K562 (cell line): ENCODE results near the gene IDS. TPM values are rescaled to one million over a fixed set of nuclear protein-coding genes. Genes with fewer than 3 reads are reported as not detected.
"Not testable (repeated sequence)": the region's sequence is repeated elsewhere in the genome, so short reads cannot be mapped to it uniquely, and the experiment has no call there.

Experiments
- ATAC-seq: fragments of 200-7000 bp; cut with Tn5 transposase; 3 replicates; pipeline ENCODE4 v1.9.1; 2020; ENCODE audit warnings: moderate library complexity
- BruUV-seq: library from RNA; stranded (reverse); fragments of 400-500 nt; replicated peaks from 2 replicates; lab custom pipeline; 2021; lab: Mats Ljungman, UMichigan
- CTCF ChIA-PET: fragments of 300-600 bp; formaldehyde crosslinking; extraction: SDS; loops from one replicate; lab custom pipeline; 2021; ENCODE audit warnings: low intra/inter-chr PET ratio; lab: Yijun Ruan, JAX
- POLR2A ChIA-PET: fragments of 300-600, 350-650 bp; sonication (Branson Sonifier 250); formaldehyde crosslinking; extraction: SDS; loops from one replicate; lab custom pipeline; 2021; ENCODE audit warnings: antibody characterized with exemption, inconsistent platforms; lab: Yijun Ruan, JAX
- DNase-seq, 4 experiments: peaks; one replicate each; pipeline versions ENCODE4 v3.0.0 to v3.0.0-alpha.2; 2011 to 2018; ENCODE audit warnings: low spot score in 3 of 4, mixed read lengths in 3 of 4; ENCODE audit errors: extremely low read depth in 1 of 4
- FAIRE-seq: peaks from 2 replicates; lab custom pipeline; 2011; peaks lifted over from hg19 to GRCh38; lab: Jason Lieb, UNC
- H2AFZ ChIP-seq: 2 replicates; pipeline ENCODE4 v1.6.0; 2011; ENCODE audit warnings: low read depth, low read length, control low read depth, inconsistent platforms
- H3K27ac ChIP-seq: fragments of 200-600 bp; 3 replicates; pipeline ENCODE4 v1.8.0; 2011; ENCODE audit warnings: low read depth, mild to moderate bottlenecking, control low read depth, inconsistent platforms, low read length, moderate library complexity, mixed read lengths; ENCODE audit errors: extremely low read depth
- H3K27me3 ChIP-seq, 2 experiments: fragments of 300-600 bp in 1 of 2; 2 replicates in 1 of 2; 3 replicates in 1 of 2; pipeline versions ENCODE4 v1.6.0 to v1.8.0; 2011; ENCODE audit warnings: inconsistent platforms in 2 of 2, low read length in 2 of 2, mild to moderate bottlenecking in 1 of 2, mixed read lengths in 1 of 2, moderate library complexity in 1 of 2; ENCODE audit not compliant: control insufficient read depth in 2 of 2, insufficient read depth in 2 of 2
- H3K36me3 ChIP-seq: fragments of 300-600 bp; 3 replicates; pipeline ENCODE4 v1.8.0; 2011; ENCODE audit warnings: mild to moderate bottlenecking, low read length, inconsistent platforms; ENCODE audit not compliant: control insufficient read depth, insufficient read depth
- H3K4me1 ChIP-seq, 2 experiments: fragments of 200-600 bp in 1 of 2; replicated peaks in 1 of 2; 2 replicates in 1 of 2; 3 replicates in 1 of 2; pipeline versions ENCODE4 v1.5.1 to v1.8.0; 2011; ENCODE audit warnings: inconsistent platforms in 2 of 2, low read length in 2 of 2, mild to moderate bottlenecking in 1 of 2, mixed read lengths in 1 of 2, moderate library complexity in 1 of 2; ENCODE audit not compliant: control insufficient read depth in 2 of 2, insufficient read depth in 2 of 2
- H3K4me2 ChIP-seq: 2 replicates; pipeline ENCODE4 v1.6.1; 2011; ENCODE audit warnings: low read length, control low read depth, inconsistent platforms, mixed read lengths; ENCODE audit not compliant: insufficient read depth
- H3K4me3 ChIP-seq: fragments of 200-600 bp; sonication (generic), shearing (Covaris generic); 2 replicates; pipeline ENCODE4 v1.5.1; 2016; ENCODE audit warnings: control low read depth, inconsistent platforms
- H3K79me2 ChIP-seq: fragments of 200-600 bp; 3 replicates; pipeline ENCODE4 v1.8.0; 2011; ENCODE audit warnings: low read length, inconsistent platforms; ENCODE audit not compliant: control insufficient read depth, insufficient read depth
- H3K9ac ChIP-seq, 2 experiments: 2 replicates each; pipeline versions ENCODE4 v1.6.0 to v1.6.1; 2011; ENCODE audit warnings: low read depth in 2 of 2, low read length in 2 of 2, control low read depth in 1 of 2, inconsistent platforms in 1 of 2, mild to moderate bottlenecking in 1 of 2, mixed read lengths in 1 of 2; ENCODE audit not compliant: insufficient read depth in 1 of 2
- H3K9me1 ChIP-seq: one replicate; pipeline ENCODE4 v1.6.0; 2011; ENCODE audit warnings: inconsistent platforms, mild to moderate bottlenecking, low read length, moderate library complexity; ENCODE audit not compliant: control insufficient read depth, insufficient read depth
- H3K9me3 ChIP-seq: replicated peaks from 2 replicates; pipeline ENCODE4 v1.5.1; 2011; ENCODE audit warnings: low read depth, low read length, inconsistent platforms; ENCODE audit not compliant: control insufficient read depth, insufficient read depth
- H4K20me1 ChIP-seq: replicated peaks from 2 replicates; pipeline ENCODE4 v1.6.1; 2011; ENCODE audit warnings: low read length, inconsistent platforms, mixed read lengths; ENCODE audit not compliant: control insufficient read depth, insufficient read depth
- WGBS: fragments of 100-300 bp; shearing (Covaris generic); methylation state at CpG from one replicate; pipeline ENCODE4 v1.1.6; 2016; ENCODE audit warnings: low coverage, mixed read lengths; ENCODE audit not compliant: insufficient coverage; ENCODE audit errors: missing lambda C conversion rate; 5-methylcytosine and 5-hydroxymethylcytosine counted together
- in situ Hi-C: fragments of 300-500 bp; cut with MboI; formaldehyde crosslinking; loops from 4 replicates; pipeline ENCODE4 v1.15.0; 2018; ENCODE audit warnings: inconsistent platforms, mixed read lengths
- intact Hi-C: fragments of 100-400 bp; cut with micrococcal nuclease; formaldehyde crosslinking; loops from 2 replicates; pipeline ENCODE4 v1.14.2; 2022
- polyA plus RNA-seq, 8 experiments: library from polyadenylated mRNA; depleted of rRNA in 4 of 8; stranded (reverse) in 5 of 8; unstranded in 3 of 8; fragments of >200 nt; fragmentation: Nextera tagmentation in 2 of 8; fragmentation: Illumina TruSeq in 1 of 8; extraction: Ambion mirVana in 2 of 8; extraction: Trizol in 1 of 8; gene quantifications; 2 replicates each; pipeline versions ENCODE4 v1.2.1 to v1.2.3, GENCODE V29; 2011 to 2014; ENCODE audit warnings: inconsistent platforms in 1 of 8, missing spikeins in 1 of 8
- total RNA-seq, 7 experiments: library from RNA; depleted of rRNA in 6 of 7; stranded (reverse); fragments of >200 nt in 6 of 7; fragmentation: Illumina TruSeq in 2 of 7; extraction: Trizol in 2 of 7; gene quantifications; 2 replicates each; pipeline versions ENCODE4 v1.2.1 to v1.2.3, GENCODE V29; 2011 to 2021; ENCODE audit warnings: low replicate concordance in 1 of 7

The IDS gene
- total and polyA plus RNA-seq, 9 of the 15 experiments (the other 6 are each of a cell fraction or from before 2014, with no cell fraction given), result 2.0 to 18.6 (median 8.6) TPM

DNA sequence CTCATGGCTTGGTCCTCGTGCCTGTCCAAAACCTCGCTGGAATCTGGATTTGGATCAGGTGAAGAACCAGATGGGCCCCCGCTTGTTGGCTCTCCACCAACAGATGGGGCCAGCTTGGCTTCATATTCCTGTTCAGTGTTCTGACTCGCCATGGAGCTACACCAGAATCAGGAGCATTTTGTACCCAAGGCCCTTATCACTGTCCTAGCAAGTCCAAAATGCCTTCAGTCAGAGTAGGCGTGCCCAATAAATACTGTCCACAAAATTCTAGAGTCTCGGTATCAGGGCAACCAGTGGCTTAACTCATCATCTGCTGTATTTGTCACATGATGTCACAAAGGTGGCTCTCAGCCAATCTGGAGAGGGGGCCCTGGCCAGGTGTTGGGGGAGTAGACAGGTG is 44.6 kb upstream of the IDS start, which contains the start of gene HSFX3:
Gene HSFX3, minus strand, starts transcription at position 224 of the 400 bp plus-strand sequence. Its CDS starts 72 bp downstream, at position 152.
- H3K4me3 ChIP-seq, H3K9ac ChIP-seq, H3K9me3 ChIP-seq, H3K79me2 ChIP-seq, ATAC-seq, CTCF ChIA-PET, FAIRE-seq, POLR2A ChIA-PET, H3K36me3 ChIP-seq, in situ Hi-C loops, BruUV-seq, H3K27me3 ChIP-seq, intact Hi-C loops, DNase-seq, H3K9me1 ChIP-seq, H3K27ac ChIP-seq, H3K4me2 ChIP-seq, H3K4me1 ChIP-seq, H2AFZ ChIP-seq, H4K20me1 ChIP-seq: not testable (repeated sequence)
- no CpG with 5 or more reads among the region's 6 CpGs for WGBS

GRCh38 chrX:149547782-149548181 is 42.7 kb upstream of the IDS start:
- DNase-seq, in situ Hi-C loops, H3K4me3 ChIP-seq, H2AFZ ChIP-seq, H3K27me3 ChIP-seq, H3K9me1 ChIP-seq, H3K27ac ChIP-seq, CTCF ChIA-PET, ATAC-seq, H3K9ac ChIP-seq, H3K36me3 ChIP-seq, H4K20me1 ChIP-seq, BruUV-seq, H3K4me1 ChIP-seq, intact Hi-C loops, H3K4me2 ChIP-seq, FAIRE-seq, POLR2A ChIA-PET, H3K79me2 ChIP-seq, H3K9me3 ChIP-seq: not testable (repeated sequence)
- no CpG with 5 or more reads among the region's 3 CpGs for WGBS

DNA sequence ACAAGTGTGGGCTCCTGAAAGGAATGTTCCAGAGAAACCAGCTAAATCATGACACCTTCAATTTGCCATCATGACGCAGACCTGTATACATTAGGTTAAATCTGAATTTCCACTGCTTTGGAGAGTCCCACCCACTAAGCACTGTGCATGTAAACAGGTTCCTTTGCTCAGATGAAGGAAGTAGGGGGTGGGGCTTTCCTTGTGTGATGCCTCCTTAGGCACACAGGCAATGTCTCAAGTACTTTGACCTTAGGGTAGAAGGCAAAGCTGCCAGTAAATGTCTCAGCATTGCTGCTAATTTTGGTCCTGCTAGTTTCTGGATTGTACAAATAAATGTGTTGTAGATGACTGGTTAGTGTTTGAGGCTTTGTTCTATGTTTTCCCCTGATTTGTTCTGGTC is 41.9 kb upstream of the IDS start:
- H3K9ac ChIP-seq, H3K27me3 ChIP-seq, H3K9me3 ChIP-seq, in situ Hi-C loops, CTCF ChIA-PET, intact Hi-C loops, H3K4me3 ChIP-seq, H3K79me2 ChIP-seq, H3K4me1 ChIP-seq, H3K27ac ChIP-seq, H3K36me3 ChIP-seq, H4K20me1 ChIP-seq, BruUV-seq, H3K9me1 ChIP-seq, H2AFZ ChIP-seq, POLR2A ChIA-PET, ATAC-seq, H3K4me2 ChIP-seq, DNase-seq: not testable (repeated sequence)
- WGBS, result 100% methylated on average over 1 of the region's 1 CpG
- peak; percentile 6 for FAIRE-seq
